Endodermal cell (in vitro differentiated cells): ENCODE measurements around the gene FADS1. TPM values are rescaled to one million over a fixed set of nuclear protein-coding genes. Genes with fewer than 3 reads are reported as not detected.

Source experiments
- DNase-seq: peaks from one replicate; pipeline ENCODE4 v3.0.0-alpha.2; 2017
- H3K27ac ChIP-seq: 2 replicates; pipeline ENCODE4 v1.5.1; 2013; ENCODE audit warnings: mild to moderate bottlenecking, low read depth, low read length, moderate library complexity
- H3K27me3 ChIP-seq: 2 replicates; pipeline ENCODE4 v1.6.1; 2013; ENCODE audit warnings: mild to moderate bottlenecking, low read length, moderate library complexity; ENCODE audit not compliant: insufficient read depth, control insufficient read depth, poor library complexity, severe bottlenecking
- H3K36me3 ChIP-seq: 2 replicates; pipeline ENCODE4 v1.7.0; 2013; ENCODE audit warnings: mild to moderate bottlenecking, low read length, moderate library complexity; ENCODE audit not compliant: control insufficient read depth, insufficient read depth
- H3K4me1 ChIP-seq: one replicate; pipeline ENCODE4 v1.7.0; 2013; ENCODE audit warnings: low read length; ENCODE audit not compliant: control insufficient read depth, insufficient read depth
- H3K4me3 ChIP-seq: 2 replicates; pipeline ENCODE4 v1.5.1; 2013; ENCODE audit warnings: mild to moderate bottlenecking, low read length, moderate library complexity
- H3K9ac ChIP-seq: 2 replicates; pipeline ENCODE4 v1.6.1; 2013; ENCODE audit warnings: mild to moderate bottlenecking, low read length, moderate library complexity; ENCODE audit not compliant: poor library complexity, severe bottlenecking; ENCODE audit errors: extremely low read depth
- H3K9me3 ChIP-seq: 2 replicates; pipeline ENCODE4 v1.6.1; 2013; ENCODE audit warnings: mild to moderate bottlenecking, low read length, moderate library complexity; ENCODE audit not compliant: control insufficient read depth
- H3K27ac Mint-ChIP-seq: 2 replicates; pipeline ENCODE4 v1.8.0; 2020; ENCODE audit warnings: mixed read lengths
- H3K27me3 Mint-ChIP-seq: 2 replicates; pipeline ENCODE4 v1.8.0; 2021; ENCODE audit warnings: mild to moderate bottlenecking, mixed read lengths; ENCODE audit not compliant: insufficient read depth
- H3K36me3 Mint-ChIP-seq: 2 replicates; pipeline ENCODE4 v1.8.0; 2020; ENCODE audit warnings: low read depth, mixed read lengths
- H3K4me1 Mint-ChIP-seq: 2 replicates; pipeline ENCODE4 v1.8.0; 2020; ENCODE audit warnings: mixed read lengths
- H3K4me3 Mint-ChIP-seq: 2 replicates; pipeline ENCODE4 v1.8.0; 2020; ENCODE audit warnings: mild to moderate bottlenecking, moderate library complexity, mixed read lengths
- H3K9me3 Mint-ChIP-seq: 2 replicates; pipeline ENCODE4 v1.8.0; 2020; ENCODE audit warnings: mild to moderate bottlenecking, mixed read lengths
- CTCF ChIP-seq: fragments of 200-600 bp; sonication (generic); conservative IDR thresholded peaks from 2 replicates; pipeline ENCODE4 v1.5.0; 2021; ENCODE audit warnings: antibody characterized with exemption, mild to moderate bottlenecking
- WGBS, 2 experiments: methylation state at CpG; one replicate each; pipeline versions ENCODE4 v1.1.5 to v1.1.7; 2013; ENCODE audit warnings: missing lambda C conversion rate in 2 of 2, mixed read lengths in 1 of 2; ENCODE audit not compliant: insufficient coverage in 1 of 2, insufficient read length in 1 of 2; 5-methylcytosine and 5-hydroxymethylcytosine counted together
- total RNA-seq, 2 donors: library from RNA; stranded (reverse); fragmentation: NEBNext Ultra II Directional in 1 of 2; extraction: Animal tissue kit (Norgen Biotek cat#: 25700) in 1 of 2; gene quantifications; 2 replicates in 1 of 2; 3 replicates in 1 of 2; pipeline ENCODE4 v1.2.1, GENCODE V29; 2021

The FADS1 gene
- total RNA-seq, 2 donors from 2014 or later = 127 to 138 TPM

GRCh38 chr11:61751384-61751783, 65.4 kb downstream of the FADS1 start:
- no peak overlapping the region for H3K27ac ChIP-seq
- Mint-ChIP-seq H3K36me3 (no peaks in the 10 kb centered on the region), H3K27ac (no peak overlapping the region), H3K4me1 (peaks cover 34% of the 10 kb centered on the region), H3K4me3 (peak overlapping the region; percentile 1), H3K9me3 (no peaks in the 10 kb centered on the region), H3K27me3 (peaks cover 27% of the 10 kb centered on the region)
- H3K27me3 ChIP-seq = no peaks in the 10 kb centered on the region
- 90 to 92% methylated on average over 14 of the region's 14 CpGs for WGBS, 2 experiments
- no peaks in the 10 kb centered on the region for H3K36me3 ChIP-seq
- H3K4me3 ChIP-seq = no peak overlapping the region
- H3K9ac ChIP-seq = no peak overlapping the region
- DNase-seq = no peak
- no peaks in the 10 kb centered on the region for H3K9me3 ChIP-seq
- no peak for TF ChIP-seq CTCF
- H3K4me1 ChIP-seq = peaks cover 42% of the 10 kb centered on the region

- Mint-ChIP-seq H3K4me1 (peaks cover 29% of the 10 kb centered on the region), H3K27ac (no peak overlapping the region), H3K36me3 (no peaks in the 10 kb centered on the region), H3K4me3 (peak overlapping the region; percentile 1), H3K27me3 (peaks cover 27% of the 10 kb centered on the region), H3K9me3 (no peaks in the 10 kb centered on the region)
- no peak for TF ChIP-seq CTCF
- H3K27me3 ChIP-seq = no peaks in the 10 kb centered on the region
- H3K9me3 ChIP-seq = no peaks in the 10 kb centered on the region
- DNase-seq = no peak
- no peak overlapping the region for H3K4me3 ChIP-seq
- H3K36me3 ChIP-seq = no peaks in the 10 kb centered on the region
- H3K27ac ChIP-seq = no peak overlapping the region
- 94 to 97% methylated on average over 5 of the region's 5 CpGs for WGBS, 2 experiments
- no peak overlapping the region for H3K9ac ChIP-seq
- H3K4me1 ChIP-seq = peaks cover 38% of the 10 kb centered on the region
Observed at GRCh38 chr11:61750631-61751273, 66.1 kb downstream of the FADS1 start.

Other genes starting within 250 kb of the FADS1 start
- 1 to 10 TPM; 2.0 to 3.4 TPM for gene SYT7, start 235.9 kb downstream of the FADS1 start, total RNA-seq
- gene DAGLA, start 136.6 kb downstream of the FADS1 start, total RNA-seq = 1 to 10 TPM; 5.6 to 8.7 TPM
- 10 to 100 TPM; 30.3 to 61.7 TPM for gene MYRF, start 64.4 kb downstream of the FADS1 start, total RNA-seq
- gene TMEM258, start 24.4 kb downstream of the FADS1 start, total RNA-seq = 100 to 1,000 TPM; 174 to 180 TPM
- 10 to 100 TPM; 66.7 to 81.8 TPM for gene FEN1, start 24.1 kb downstream of the FADS1 start, total RNA-seq
- gene FADS2, start 11.3 kb upstream of the FADS1 start, total RNA-seq = 100 to 1,000 TPM; 344 to 381 TPM
- 10 to 100 TPM; 24.8 to 28.4 TPM for gene FADS3, start 74.5 kb upstream of the FADS1 start, total RNA-seq
- gene RAB3IL1, start 100.6 kb upstream of the FADS1 start, total RNA-seq = 10 to 100 TPM in 1 of 2 donors, 1 to 10 TPM in 1; 9.7 to 14.9 TPM
- gene BEST1, start 133.3 kb upstream of the FADS1 start, total RNA-seq = under 1 TPM; 0.26 to 0.40 TPM
- 1,000 to 10,000 TPM; 2,226 to 2,809 TPM for gene FTH1, start 150.6 kb upstream of the FADS1 start, total RNA-seq